K562 (cell line): Measurements from ENCODE around the gene C15orf62. TPM values are rescaled to one million over a fixed set of nuclear protein-coding genes. Genes with fewer than 3 reads are reported as not detected.

ENCODE experiments used
- ATAC-seq: fragments of 200-7000 bp; cut with Tn5 transposase; 3 replicates; pipeline ENCODE4 v1.9.1; 2020; ENCODE audit warnings: moderate library complexity
- BruUV-seq: library from RNA; stranded (reverse); fragments of 400-500 nt; replicated peaks from 2 replicates; lab custom pipeline; 2021; lab: Mats Ljungman, UMichigan
- CTCF ChIA-PET: fragments of 300-600 bp; formaldehyde crosslinking; extraction: SDS; loops from one replicate; lab custom pipeline; 2021; ENCODE audit warnings: low intra/inter-chr PET ratio; lab: Yijun Ruan, JAX
- POLR2A ChIA-PET: fragments of 300-600, 350-650 bp; sonication (Branson Sonifier 250); formaldehyde crosslinking; extraction: SDS; loops from one replicate; lab custom pipeline; 2021; ENCODE audit warnings: antibody characterized with exemption, inconsistent platforms; lab: Yijun Ruan, JAX
- DNase-seq, 4 experiments: peaks; one replicate each; pipeline versions ENCODE4 v3.0.0 to v3.0.0-alpha.2; 2011 to 2018; ENCODE audit warnings: low spot score in 3 of 4, mixed read lengths in 3 of 4; ENCODE audit errors: extremely low read depth in 1 of 4
- FAIRE-seq: peaks from 2 replicates; lab custom pipeline; 2011; peaks lifted over from hg19 to GRCh38; lab: Jason Lieb, UNC
- H2AFZ ChIP-seq: 2 replicates; pipeline ENCODE4 v1.6.0; 2011; ENCODE audit warnings: low read depth, low read length, control low read depth, inconsistent platforms
- H3K27ac ChIP-seq: fragments of 200-600 bp; 3 replicates; pipeline ENCODE4 v1.8.0; 2011; ENCODE audit warnings: low read depth, mild to moderate bottlenecking, control low read depth, inconsistent platforms, low read length, moderate library complexity, mixed read lengths; ENCODE audit errors: extremely low read depth
- H3K27me3 ChIP-seq, 2 experiments: fragments of 300-600 bp in 1 of 2; 2 replicates in 1 of 2; 3 replicates in 1 of 2; pipeline versions ENCODE4 v1.6.0 to v1.8.0; 2011; ENCODE audit warnings: inconsistent platforms in 2 of 2, low read length in 2 of 2, mild to moderate bottlenecking in 1 of 2, mixed read lengths in 1 of 2, moderate library complexity in 1 of 2; ENCODE audit not compliant: control insufficient read depth in 2 of 2, insufficient read depth in 2 of 2
- H3K36me3 ChIP-seq: fragments of 300-600 bp; 3 replicates; pipeline ENCODE4 v1.8.0; 2011; ENCODE audit warnings: mild to moderate bottlenecking, low read length, inconsistent platforms; ENCODE audit not compliant: control insufficient read depth, insufficient read depth
- H3K4me1 ChIP-seq, 2 experiments: fragments of 200-600 bp in 1 of 2; replicated peaks in 1 of 2; 2 replicates in 1 of 2; 3 replicates in 1 of 2; pipeline versions ENCODE4 v1.5.1 to v1.8.0; 2011; ENCODE audit warnings: inconsistent platforms in 2 of 2, low read length in 2 of 2, mild to moderate bottlenecking in 1 of 2, mixed read lengths in 1 of 2, moderate library complexity in 1 of 2; ENCODE audit not compliant: control insufficient read depth in 2 of 2, insufficient read depth in 2 of 2
- H3K4me2 ChIP-seq: 2 replicates; pipeline ENCODE4 v1.6.1; 2011; ENCODE audit warnings: low read length, control low read depth, inconsistent platforms, mixed read lengths; ENCODE audit not compliant: insufficient read depth
- H3K4me3 ChIP-seq: fragments of 200-600 bp; sonication (generic), shearing (Covaris generic); 2 replicates; pipeline ENCODE4 v1.5.1; 2016; ENCODE audit warnings: control low read depth, inconsistent platforms
- H3K79me2 ChIP-seq: fragments of 200-600 bp; 3 replicates; pipeline ENCODE4 v1.8.0; 2011; ENCODE audit warnings: low read length, inconsistent platforms; ENCODE audit not compliant: control insufficient read depth, insufficient read depth
- H3K9ac ChIP-seq, 2 experiments: 2 replicates each; pipeline versions ENCODE4 v1.6.0 to v1.6.1; 2011; ENCODE audit warnings: low read depth in 2 of 2, low read length in 2 of 2, control low read depth in 1 of 2, inconsistent platforms in 1 of 2, mild to moderate bottlenecking in 1 of 2, mixed read lengths in 1 of 2; ENCODE audit not compliant: insufficient read depth in 1 of 2
- H3K9me1 ChIP-seq: one replicate; pipeline ENCODE4 v1.6.0; 2011; ENCODE audit warnings: inconsistent platforms, mild to moderate bottlenecking, low read length, moderate library complexity; ENCODE audit not compliant: control insufficient read depth, insufficient read depth
- H3K9me3 ChIP-seq: replicated peaks from 2 replicates; pipeline ENCODE4 v1.5.1; 2011; ENCODE audit warnings: low read depth, low read length, inconsistent platforms; ENCODE audit not compliant: control insufficient read depth, insufficient read depth
- H4K20me1 ChIP-seq: replicated peaks from 2 replicates; pipeline ENCODE4 v1.6.1; 2011; ENCODE audit warnings: low read length, inconsistent platforms, mixed read lengths; ENCODE audit not compliant: control insufficient read depth, insufficient read depth
- BRD4 ChIP-seq: fragments of 200-600 bp; sonication (generic); IDR thresholded peaks from 2 replicates; pipeline ENCODE4 v1.6.1; 2017; ENCODE audit warnings: inconsistent platforms
- CHD1 ChIP-seq: fragments of 200-600 bp; sonication (generic); IDR thresholded peaks from one replicate; pipeline ENCODE4 v1.6.1; 2012; ENCODE audit warnings: mild to moderate bottlenecking, moderate library complexity, low read length, inconsistent platforms
- E4F1 ChIP-seq: fragments of 250-450 bp; sonication (Bioruptor Pico); IDR thresholded peaks from 2 replicates; pipeline ENCODE4 v1.5.0; 2021; ENCODE audit warnings: mild to moderate bottlenecking, borderline replicate concordance
- HNRNPK ChIP-seq: fragments of 200-400 bp; formaldehyde crosslinking; IDR thresholded peaks from one replicate; pipeline ENCODE4 v1.6.1; 2018; ENCODE audit warnings: mild to moderate bottlenecking, low read depth, low read length; ENCODE audit not compliant: poor library complexity, severe bottlenecking
- HNRNPL ChIP-seq: fragments of 200-400 bp; formaldehyde crosslinking; IDR thresholded peaks from 2 replicates; pipeline ENCODE4 v1.6.1; 2017; ENCODE audit warnings: low read depth, mild to moderate bottlenecking, low read length
- NFATC3 ChIP-seq: fragments of 450-650 bp; IDR thresholded peaks from 2 replicates; pipeline ENCODE4 v1.6.1; 2017; ENCODE audit warnings: mild to moderate bottlenecking
- ZBTB26 ChIP-seq: fragments of 450-650 bp; formaldehyde crosslinking; IDR thresholded peaks from 2 replicates; pipeline ENCODE4 v1.4.0; 2022; ENCODE audit warnings: missing genetic modification characterization
- ZBTB40 ChIP-seq, 2 experiments: fragments of 450-650 bp in 1 of 2; sonication (generic) in 1 of 2; formaldehyde crosslinking in 1 of 2; IDR thresholded peaks; 2 replicates each; pipeline versions ENCODE4 v1.7.1 to v1.9.0; 2016 to 2022; ENCODE audit warnings: inconsistent platforms in 1 of 2, mild to moderate bottlenecking in 1 of 2, missing genetic modification reagents in 1 of 2
- ZNF217 ChIP-seq: sonication (generic); formaldehyde crosslinking; IDR thresholded peaks from 2 replicates; pipeline ENCODE4 v1.8.0; 2022; ENCODE audit warnings: mild to moderate bottlenecking, missing genetic modification reagents
- WGBS: fragments of 100-300 bp; shearing (Covaris generic); methylation state at CpG from one replicate; pipeline ENCODE4 v1.1.6; 2016; ENCODE audit warnings: low coverage, mixed read lengths; ENCODE audit not compliant: insufficient coverage; ENCODE audit errors: missing lambda C conversion rate; 5-methylcytosine and 5-hydroxymethylcytosine counted together
- in situ Hi-C: fragments of 300-500 bp; cut with MboI; formaldehyde crosslinking; loops from 4 replicates; pipeline ENCODE4 v1.15.0; 2018; ENCODE audit warnings: inconsistent platforms, mixed read lengths
- intact Hi-C: fragments of 100-400 bp; cut with micrococcal nuclease; formaldehyde crosslinking; loops from 2 replicates; pipeline ENCODE4 v1.14.2; 2022
- polyA plus RNA-seq, 8 experiments: library from polyadenylated mRNA; depleted of rRNA in 4 of 8; stranded (reverse) in 5 of 8; unstranded in 3 of 8; fragments of >200 nt; fragmentation: Nextera tagmentation in 2 of 8; fragmentation: Illumina TruSeq in 1 of 8; extraction: Ambion mirVana in 2 of 8; extraction: Trizol in 1 of 8; gene quantifications; 2 replicates each; pipeline versions ENCODE4 v1.2.1 to v1.2.3, GENCODE V29; 2011 to 2014; ENCODE audit warnings: inconsistent platforms in 1 of 8, missing spikeins in 1 of 8
- total RNA-seq, 7 experiments: library from RNA; depleted of rRNA in 6 of 7; stranded (reverse); fragments of >200 nt in 6 of 7; fragmentation: Illumina TruSeq in 2 of 7; extraction: Trizol in 2 of 7; gene quantifications; 2 replicates each; pipeline versions ENCODE4 v1.2.1 to v1.2.3, GENCODE V29; 2011 to 2021; ENCODE audit warnings: low replicate concordance in 1 of 7

C15orf62 gene
- total and polyA plus RNA-seq, 9 of the 15 experiments (the other 6 are each of a cell fraction or from before 2014, with no cell fraction given), result 0.01 to 0.76 (median 0.30) TPM; not detected in 1

GRCh38 chr15:40759961-40760360 is 9.8 kb upstream of the C15orf62 start:
- no peaks in the 10 kb centered on the region for H3K9me1 ChIP-seq
- in situ Hi-C loops, result no loop called here
- no TSS peak for BruUV-seq
- TF ChIP-seq HNRNPK, result no peak
- no peak for TF ChIP-seq HNRNPL
- TF ChIP-seq ZBTB26 (CRISPR knock-in tag), result no peak
- TF ChIP-seq CHD1, result no peak
- no peak for TF ChIP-seq ZNF217 (CRISPR knock-in tag)
- TF ChIP-seq BRD4, result no peak
- no peak for TF ChIP-seq E4F1 (CRISPR knock-in tag)
- no peak for TF ChIP-seq NFATC3
- no peak for TF ChIP-seq ZBTB40 (IDR thresholded peaks at IDR 0.05)
- no peak for TF ChIP-seq ZBTB40 (CRISPR knock-in tag; IDR thresholded peaks at IDR 0.05)

More at GRCh38 chr15:40759961-40760360, 9.8 kb upstream of the C15orf62 start:
- POLR2A ChIA-PET, result interaction anchor here (0.6 to 0.9 kb wide), 3 partner anchors 11 to 34 kb away, joined by 3 to 5 read pairs (median 3); no protein-coding TSS in a partner anchor
- H3K9me3 ChIP-seq, result no peaks in the 10 kb centered on the region
- H3K36me3 ChIP-seq, result no peaks in the 10 kb centered on the region
- 84% methylated on average over 5 of the region's 5 CpGs for WGBS
- peaks cover 26 to 48% of the 10 kb centered on the region in 2 experiments for H3K4me1 ChIP-seq
- CTCF ChIA-PET, result no interaction called here
- DNase-seq (no peak), ATAC-seq (no peak), FAIRE-seq (no peak)
- H3K4me3 ChIP-seq, result no peak overlapping the region
- H3K27me3 ChIP-seq, result no peaks in the 10 kb centered on the region
- no peak overlapping the region for H3K27ac ChIP-seq
- intact Hi-C loops, result loop anchor here (10.0 kb wide), 2 partner anchors 165 to 195 kb away; partner anchors contain the start of genes CCDC32, KNL1 and RPUSD2
- no peak overlapping the region for H3K4me2 ChIP-seq
- H3K9ac ChIP-seq, result no peak overlapping the region
- H3K79me2 ChIP-seq, result peaks cover 1% of the 10 kb centered on the region
- no peaks in the 10 kb centered on the region for H4K20me1 ChIP-seq
- H2AFZ ChIP-seq, result 0 out of 2 replicates have a peak overlapping the region, but pooled peaks have one; percentile 23
